G401.6 (cell line): ENCODE results near the gene ARMH3.
A peak's percentile ranks its signal among the peaks of the same experiment; 100 is the strongest.

Experiments used
- FAIRE-seq: peaks from 2 replicates; lab custom pipeline; 2012; peaks lifted over from hg19 to GRCh38; lab: Jason Lieb, UNC

Gene ARMH3

GRCh38 chr10:101894266-101894665, 161.7 kb downstream of the ARMH3 start:
- FAIRE-seq = no peak

- FAIRE-seq = no peak
These were observed 162.4 kb downstream of the ARMH3 start for GRCh38 chr10:101893510-101894120.

DNA sequence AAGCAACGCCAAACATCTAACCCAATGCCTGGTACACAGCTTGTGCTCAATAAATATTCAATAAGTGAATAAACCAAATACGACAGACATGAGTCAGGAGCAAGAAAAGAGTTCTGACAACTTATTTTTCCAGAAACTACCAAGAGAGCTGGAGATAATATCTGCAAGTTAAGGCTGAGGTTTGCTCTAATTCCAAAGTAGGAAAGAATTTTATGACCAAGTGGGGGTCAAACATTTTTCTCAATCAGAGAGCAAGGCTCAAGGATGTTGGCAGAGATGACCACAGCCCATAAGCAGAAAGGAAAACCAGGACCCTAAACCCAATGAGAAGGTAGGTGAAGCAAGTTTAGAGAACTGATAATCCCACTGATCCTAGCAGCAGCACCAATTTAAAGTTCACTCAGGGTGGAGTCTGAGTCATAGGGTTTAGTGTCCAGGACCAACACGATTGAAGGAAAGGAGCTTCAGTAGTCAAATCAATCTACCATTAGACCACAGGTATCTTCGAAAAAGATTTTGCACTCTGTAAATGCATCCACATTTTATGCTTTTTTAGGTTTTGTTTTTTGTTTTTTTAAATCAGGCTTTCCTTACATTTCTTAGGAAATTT, 163.1 kb downstream of the ARMH3 start:
- peak; percentile 53 for FAIRE-seq

GRCh38 chr10:101889256-101890210, 166.4 kb downstream of the ARMH3 start:
- FAIRE-seq = peak; percentile 96

DNA sequence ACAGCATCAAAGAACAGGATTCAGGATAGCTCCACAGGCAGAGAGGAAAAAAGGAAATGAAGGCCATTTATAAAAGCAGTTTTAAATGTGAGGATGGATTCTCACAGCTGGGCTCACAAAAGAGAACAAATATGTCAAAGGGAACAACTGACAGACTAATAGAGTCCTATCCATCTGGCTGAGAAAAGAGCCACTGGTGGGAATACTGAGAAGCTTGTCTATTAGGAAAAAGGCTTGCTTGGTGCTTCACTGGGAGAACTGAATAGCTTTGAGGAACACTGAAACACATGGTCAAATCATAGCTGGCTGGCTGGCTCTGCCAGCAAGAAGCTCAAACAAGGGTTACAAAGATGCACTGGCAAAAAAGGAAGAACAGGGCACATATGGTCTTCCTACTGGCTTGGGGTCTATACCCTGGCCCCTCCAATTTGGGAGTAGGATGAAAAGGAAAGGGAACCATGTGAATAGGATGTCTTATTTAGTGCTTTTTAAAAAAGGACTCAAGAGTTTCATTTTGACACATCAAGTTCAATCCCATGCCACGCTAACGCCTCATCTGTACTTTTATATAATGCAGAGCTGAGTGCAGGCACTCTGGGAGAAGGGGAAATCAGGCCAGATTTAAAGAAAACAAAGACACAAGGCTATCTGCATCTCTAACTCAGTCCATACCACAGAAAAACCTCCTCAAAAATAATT, 167.6 kb downstream of the ARMH3 start:
- no peak for FAIRE-seq

DNA sequence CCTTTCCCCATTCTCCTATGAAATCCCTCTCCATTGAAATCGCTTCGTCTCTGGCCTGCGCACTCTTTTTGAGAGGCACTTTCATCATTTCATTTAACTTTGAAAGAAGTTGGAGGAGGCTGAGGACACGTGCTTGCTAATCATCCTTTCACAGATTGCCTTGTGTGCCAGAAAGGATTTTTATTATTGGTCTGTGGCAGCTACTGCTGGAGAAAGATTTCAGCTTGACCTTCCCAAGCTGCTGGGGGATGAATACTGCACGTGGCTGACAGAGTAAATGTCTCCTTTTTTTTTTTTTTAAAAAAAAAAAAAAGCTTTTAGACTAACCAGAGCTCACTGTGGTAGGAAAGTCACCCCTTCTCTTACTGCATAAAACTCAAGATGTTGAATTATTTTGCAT, 168.2 kb downstream of the ARMH3 start:
- no peak for FAIRE-seq

DNA sequence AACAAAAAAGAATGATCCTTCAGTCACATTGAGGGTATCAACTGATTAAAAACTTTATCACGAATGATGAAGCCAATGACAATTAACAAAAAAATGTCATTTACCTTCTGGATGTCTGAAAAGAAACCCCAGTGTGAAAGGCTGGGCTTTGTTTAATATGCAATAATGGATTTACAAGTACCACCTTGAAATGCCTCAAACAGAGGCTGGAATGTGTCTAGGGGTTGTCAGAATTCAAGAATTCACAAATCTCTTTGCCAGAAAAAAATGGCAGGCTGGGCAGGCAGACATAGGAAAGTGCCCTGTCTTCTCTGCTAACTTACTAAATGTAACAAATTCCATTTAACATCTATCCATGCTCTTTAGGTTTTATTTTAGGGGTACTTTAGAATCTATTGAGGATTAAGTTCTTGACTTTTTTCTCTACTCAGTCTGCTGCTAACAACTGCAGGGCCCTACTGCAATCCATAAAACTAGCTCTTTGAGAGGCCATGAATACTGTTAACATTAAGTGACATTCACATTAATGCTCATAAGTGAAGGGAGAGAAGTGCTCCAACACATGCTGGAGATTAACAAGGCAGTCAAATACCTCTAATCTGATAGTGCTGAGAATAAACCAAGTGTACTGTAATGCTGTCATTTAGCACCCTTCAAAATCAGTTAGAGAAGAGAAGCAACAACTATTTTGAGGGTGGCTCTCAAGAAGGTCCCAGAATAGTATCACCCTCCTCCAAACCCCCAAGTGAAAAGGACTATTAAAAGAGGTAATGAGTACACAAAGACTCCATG, 169.3 kb downstream of the ARMH3 start:
- FAIRE-seq = no peak

DNA sequence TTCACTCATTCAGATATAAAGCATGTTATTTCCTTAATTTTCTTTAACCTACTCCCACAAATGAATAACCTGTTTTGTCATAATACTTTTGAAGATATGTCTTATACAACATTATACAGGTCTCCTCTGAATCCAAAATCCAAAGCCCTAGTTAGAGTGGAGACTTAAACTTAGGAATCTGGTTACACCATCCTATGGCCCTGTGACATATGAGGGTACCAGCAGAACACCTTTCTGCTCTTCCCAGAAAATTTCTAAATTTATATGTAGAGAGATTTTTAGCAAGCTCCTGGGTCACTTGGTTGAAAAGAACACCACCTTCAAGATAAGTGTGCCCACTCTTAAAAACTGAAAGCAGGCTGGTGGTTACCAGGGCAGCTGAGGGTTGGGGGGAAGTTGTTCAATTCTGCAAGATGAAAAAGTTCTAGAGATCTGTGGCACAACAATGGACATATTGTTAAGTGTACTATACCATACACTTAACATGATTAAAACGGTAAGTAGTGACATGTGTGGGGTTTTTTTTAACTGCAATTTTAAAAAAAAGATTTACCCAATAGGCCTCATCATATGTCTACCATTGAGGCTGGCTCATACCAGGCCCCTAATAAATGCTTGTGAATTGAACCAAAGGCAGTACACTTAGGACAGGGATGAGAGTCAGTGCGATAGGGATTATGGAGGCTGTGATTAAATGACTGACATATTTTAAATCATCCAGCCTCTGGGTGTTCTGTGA, 174.8 kb downstream of the ARMH3 start:
- FAIRE-seq = no peak

DNA sequence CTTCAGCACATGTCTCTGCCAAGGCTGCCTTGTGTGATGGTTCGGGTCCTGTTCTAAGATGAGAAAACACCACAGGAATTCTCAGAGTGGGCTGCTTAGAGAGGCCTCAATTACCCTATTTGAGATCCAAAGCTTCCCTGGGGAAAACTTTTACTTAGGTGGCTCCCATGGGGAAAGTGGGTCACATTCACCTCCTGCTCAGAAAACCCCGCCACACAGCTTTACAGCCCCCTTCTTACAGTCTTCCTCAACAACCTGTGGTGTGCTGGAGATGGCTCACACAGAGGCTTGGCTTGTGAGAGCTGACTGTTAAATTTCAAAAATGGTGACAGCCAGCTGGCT, 175.8 kb downstream of the ARMH3 start:
- FAIRE-seq = no peak

- FAIRE-seq = no peak
These were observed 176.3 kb downstream of the ARMH3 start for GRCh38 chr10:101879456-101880231.

- FAIRE-seq = no peak
These were observed 177.1 kb downstream of the ARMH3 start for GRCh38 chr10:101878869-101879268.

- FAIRE-seq = no peak
These were observed 180.8 kb downstream of the ARMH3 start for GRCh38 chr10:101875068-101875688.

- FAIRE-seq = no peak
These were observed 181.7 kb downstream of the ARMH3 start for GRCh38 chr10:101874252-101874651.

GRCh38 chr10:101867931-101868330, 188.0 kb downstream of the ARMH3 start:
- no peak for FAIRE-seq

- FAIRE-seq = no peak
These were observed 196.4 kb downstream of the ARMH3 start for GRCh38 chr10:101859530-101859929.

DNA sequence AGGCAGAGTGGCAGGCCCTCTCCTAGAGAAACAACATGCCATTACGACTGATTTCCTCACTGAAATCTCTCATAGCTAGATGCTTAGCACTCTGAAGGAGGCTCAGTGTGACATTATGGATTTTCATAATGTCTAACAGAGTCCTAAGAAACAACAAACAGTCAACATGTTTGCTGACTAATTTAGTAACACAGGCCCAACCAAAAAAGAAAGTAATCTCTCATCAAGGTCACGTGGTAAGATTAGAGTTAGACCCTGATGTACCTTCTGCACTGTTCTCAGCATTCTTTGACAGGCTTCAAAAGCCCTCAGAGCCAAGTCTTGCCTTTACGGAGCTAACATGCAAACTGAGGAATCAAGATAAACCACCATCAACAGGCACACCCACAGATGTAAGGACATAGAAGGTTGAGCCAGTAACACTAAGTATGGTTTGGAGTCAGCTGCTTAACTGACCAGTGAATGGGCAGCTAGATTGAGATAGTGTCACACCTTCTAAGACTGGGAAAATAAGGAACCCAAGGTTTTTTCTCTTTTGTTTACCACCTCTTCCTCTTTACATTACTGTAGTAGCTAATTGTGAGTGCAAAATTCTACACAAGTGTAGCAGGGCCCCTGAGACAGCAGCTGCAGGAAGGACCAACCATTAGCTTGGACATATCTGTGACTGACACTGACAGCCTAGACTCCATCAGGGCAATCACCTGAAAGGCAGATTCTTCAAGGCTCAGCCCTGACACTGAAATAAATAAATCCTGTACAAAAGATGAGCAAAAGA, 197.1 kb downstream of the ARMH3 start:
- FAIRE-seq = no peak

DNA sequence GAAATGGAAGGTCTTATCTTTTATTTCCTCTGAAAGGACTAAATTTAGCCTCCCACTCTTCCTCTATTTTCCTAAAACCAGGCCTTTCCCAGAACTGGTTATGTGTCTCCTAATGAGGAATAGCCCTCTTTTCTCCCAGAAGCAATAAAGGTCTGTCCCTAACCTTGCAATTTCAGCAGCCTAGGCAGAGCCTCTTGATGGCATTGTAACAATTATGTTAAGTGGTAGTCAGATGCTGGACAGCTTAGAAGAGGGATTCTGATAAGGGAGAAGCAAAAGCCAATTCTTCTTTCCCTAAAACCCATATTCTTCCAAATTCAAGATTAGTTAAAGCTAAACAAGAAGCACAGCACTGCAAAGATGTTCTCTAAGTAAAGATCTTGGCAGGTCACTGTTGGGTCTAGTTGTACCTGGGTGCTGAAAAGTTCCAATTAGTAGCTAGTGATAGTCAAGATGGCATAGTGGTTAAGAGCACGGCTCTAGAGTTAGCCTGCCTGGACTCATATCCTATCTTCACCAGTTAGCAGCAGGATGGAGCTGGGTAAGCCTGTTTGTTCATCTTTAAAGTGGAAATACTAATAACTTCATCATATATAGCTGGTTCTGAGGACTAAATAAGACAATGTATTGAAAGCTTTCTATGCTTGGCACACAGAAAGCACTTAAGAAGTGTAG, 198.0 kb downstream of the ARMH3 start:
- no peak for FAIRE-seq

DNA sequence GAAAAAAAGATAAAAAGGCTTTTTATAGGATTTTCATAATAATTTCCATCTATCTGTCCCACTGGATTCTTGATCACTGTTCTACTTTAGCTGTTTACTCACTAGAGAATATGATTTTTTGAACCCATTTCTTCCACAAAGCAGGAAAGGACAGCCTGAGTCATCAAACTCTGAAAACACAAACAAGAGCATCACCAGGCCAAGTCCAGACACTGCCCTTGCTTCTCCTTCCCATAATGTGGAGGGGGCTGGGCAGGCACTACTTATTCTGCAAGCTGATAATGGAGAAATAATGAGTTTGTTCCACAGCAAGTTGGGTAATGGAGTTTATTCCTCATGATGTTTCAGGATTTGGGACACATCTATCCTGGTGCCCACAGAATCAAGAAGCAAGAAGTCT, 199.3 kb downstream of the ARMH3 start:
- no peak for FAIRE-seq
